Skeletal muscle satellite cell (primary cell): Measurements from ENCODE around the gene WDR1.
A peak's percentile ranks its signal among the peaks of the same experiment; 100 is the strongest.

Experiments used
- H3K27me3 ChIP-seq: 2 replicates; pipeline ENCODE4 v1.7.0; 2013; ENCODE audit warnings: low read length; ENCODE audit not compliant: control insufficient read depth, insufficient read depth
- H3K36me3 ChIP-seq: 2 replicates; pipeline ENCODE4 v1.7.0; 2013; ENCODE audit warnings: mild to moderate bottlenecking, control low read depth, low read length; ENCODE audit not compliant: insufficient read depth
- H3K4me1 ChIP-seq: 2 replicates; pipeline ENCODE4 v1.7.0; 2013; ENCODE audit warnings: low read length; ENCODE audit not compliant: control insufficient read depth, insufficient read depth
- H3K4me2 ChIP-seq: 2 replicates; pipeline ENCODE4 v1.7.0; 2013; ENCODE audit warnings: mild to moderate bottlenecking, low read length
- H3K4me3 ChIP-seq: 2 replicates; pipeline ENCODE4 v1.7.0; 2013; ENCODE audit warnings: low read length
- H3K9ac ChIP-seq: 2 replicates; pipeline ENCODE4 v1.7.0; 2013; ENCODE audit warnings: mild to moderate bottlenecking, low read depth, low read length, moderate library complexity
- H3K9me3 ChIP-seq: replicated peaks from 2 replicates; pipeline ENCODE4 v1.7.0; 2013; ENCODE audit warnings: mild to moderate bottlenecking, control low read depth, low read length

Gene WDR1

DNA sequence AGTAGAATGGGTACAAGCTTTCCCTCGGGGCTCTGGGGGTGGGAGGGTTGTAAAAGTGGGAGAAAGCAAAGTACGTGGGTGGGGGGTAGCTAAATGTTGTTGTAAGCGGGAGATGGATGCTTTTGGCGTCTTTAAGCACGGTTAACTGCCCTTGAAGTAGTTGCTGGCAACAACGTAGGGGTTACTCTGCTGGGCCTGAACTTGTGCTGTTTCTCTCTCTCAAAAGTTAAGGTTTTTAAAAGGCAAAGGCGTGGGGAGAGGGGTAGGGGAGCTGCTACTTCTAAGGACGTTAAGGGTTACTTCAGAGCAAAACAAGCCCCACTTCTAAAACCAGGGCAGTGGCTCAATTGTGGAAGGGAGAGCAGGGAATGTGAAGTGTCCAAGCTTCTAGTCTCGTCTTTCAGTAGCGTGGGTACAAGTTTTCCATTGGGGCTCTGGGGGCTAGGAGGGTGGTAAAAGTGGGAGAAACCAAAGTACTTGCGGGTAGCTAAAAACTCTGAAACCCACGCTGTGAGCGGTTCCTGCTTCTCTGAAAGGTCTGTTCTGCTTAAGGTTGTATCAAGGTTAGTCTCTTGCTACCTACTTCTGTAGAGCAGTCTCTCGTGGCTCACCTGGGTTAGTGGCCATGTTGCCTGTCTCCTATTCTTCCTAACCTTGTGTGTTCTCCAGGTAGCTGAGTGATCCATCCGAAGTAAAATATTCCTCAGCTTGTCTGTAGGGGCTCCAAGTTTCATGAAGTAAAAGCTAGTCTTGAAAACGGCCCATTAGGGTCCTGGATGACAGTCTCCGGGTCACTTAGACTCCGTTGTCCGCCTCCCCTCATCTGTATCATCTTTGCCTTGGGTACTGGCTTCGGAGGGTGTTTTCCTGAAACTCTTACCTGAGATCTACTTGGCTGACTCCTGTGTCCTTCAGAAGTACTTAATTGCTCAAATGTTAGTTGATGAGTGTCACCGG is 1.7 kb upstream of the WDR1 start:
- Histone ChIP-seq H3K36me3 (peaks cover 28% of the 10 kb centered on the region), H3K27me3 (no peaks in the 10 kb centered on the region), H3K4me2 (peak overlapping the region; percentile 87), H3K9ac (peak overlapping the region; percentile 90), H3K4me1 (peaks cover 38% of the 10 kb centered on the region), H3K4me3 (no peak overlapping the region), H3K9me3 (no peaks in the 10 kb centered on the region)

- no peaks in the 10 kb centered on the region for H3K27me3 ChIP-seq
- H3K36me3 ChIP-seq: peaks cover 36% of the 10 kb centered on the region
- peak overlapping the region; percentile 90 for H3K9ac ChIP-seq
- H3K4me3 ChIP-seq: peak overlapping the region; percentile 71
- no peaks in the 10 kb centered on the region for H3K9me3 ChIP-seq
- peaks cover 41% of the 10 kb centered on the region for H3K4me1 ChIP-seq
- H3K4me2 ChIP-seq: peak overlapping the region; percentile 87
These were observed 904 bp upstream of the WDR1 start for GRCh38 chr4:10117359-10118047.

GRCh38 chr4:10115797-10116568 is 616 bp downstream of the WDR1 start:
- Histone ChIP-seq H3K9ac (peak overlapping the region; percentile 96), H3K27me3 (no peaks in the 10 kb centered on the region), H3K4me1 (peaks cover 55% of the 10 kb centered on the region), H3K36me3 (peaks cover 51% of the 10 kb centered on the region), H3K4me2 (peak overlapping the region; percentile 91), H3K4me3 (peak overlapping the region; percentile 99), H3K9me3 (no peaks in the 10 kb centered on the region)

GRCh38 chr4:10115271-10115796 is 1.3 kb downstream of the WDR1 start:
- Histone ChIP-seq H3K36me3 (peaks cover 58% of the 10 kb centered on the region), H3K9ac (peak overlapping the region; percentile 96), H3K27me3 (no peaks in the 10 kb centered on the region), H3K4me3 (peak overlapping the region; percentile 99), H3K4me1 (peaks cover 58% of the 10 kb centered on the region), H3K4me2 (peak overlapping the region; percentile 91), H3K9me3 (no peaks in the 10 kb centered on the region)

DNA sequence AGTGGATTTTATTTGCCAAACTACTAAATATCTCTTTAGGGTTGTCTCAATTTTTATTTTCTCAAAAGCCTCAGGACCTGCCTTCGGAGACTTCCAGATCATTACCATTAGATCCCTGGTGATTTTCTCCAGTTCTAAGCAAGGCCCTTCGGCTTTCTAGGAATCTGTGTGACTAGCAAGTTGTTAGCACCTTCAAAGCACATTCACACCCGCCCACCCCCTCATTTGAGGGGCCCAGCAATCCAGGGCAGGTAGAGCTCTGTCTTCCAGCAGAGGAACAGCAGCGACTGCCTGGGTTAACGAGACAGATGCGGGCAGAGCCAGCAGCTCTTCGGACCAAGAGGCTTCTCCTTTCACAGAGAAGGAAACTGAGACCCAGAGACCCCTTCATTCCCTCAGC is 2.0 kb downstream of the WDR1 start:
- H3K4me3 ChIP-seq: peak overlapping the region; percentile 99
- peak overlapping the region; percentile 96 for H3K9ac ChIP-seq
- no peaks in the 10 kb centered on the region for H3K9me3 ChIP-seq
- peak overlapping the region; percentile 91 for H3K4me2 ChIP-seq
- peaks cover 64% of the 10 kb centered on the region for H3K36me3 ChIP-seq
- peaks cover 64% of the 10 kb centered on the region for H3K4me1 ChIP-seq
- no peaks in the 10 kb centered on the region for H3K27me3 ChIP-seq

- Histone ChIP-seq H3K4me3 (peak overlapping the region; percentile 99), H3K36me3 (peaks cover 68% of the 10 kb centered on the region), H3K27me3 (no peaks in the 10 kb centered on the region), H3K9me3 (no peaks in the 10 kb centered on the region), H3K4me1 (peaks cover 68% of the 10 kb centered on the region), H3K9ac (peak overlapping the region; percentile 96), H3K4me2 (peak overlapping the region; percentile 91)
These were observed 2.5 kb downstream of the WDR1 start for GRCh38 chr4:10114147-10114546.

DNA sequence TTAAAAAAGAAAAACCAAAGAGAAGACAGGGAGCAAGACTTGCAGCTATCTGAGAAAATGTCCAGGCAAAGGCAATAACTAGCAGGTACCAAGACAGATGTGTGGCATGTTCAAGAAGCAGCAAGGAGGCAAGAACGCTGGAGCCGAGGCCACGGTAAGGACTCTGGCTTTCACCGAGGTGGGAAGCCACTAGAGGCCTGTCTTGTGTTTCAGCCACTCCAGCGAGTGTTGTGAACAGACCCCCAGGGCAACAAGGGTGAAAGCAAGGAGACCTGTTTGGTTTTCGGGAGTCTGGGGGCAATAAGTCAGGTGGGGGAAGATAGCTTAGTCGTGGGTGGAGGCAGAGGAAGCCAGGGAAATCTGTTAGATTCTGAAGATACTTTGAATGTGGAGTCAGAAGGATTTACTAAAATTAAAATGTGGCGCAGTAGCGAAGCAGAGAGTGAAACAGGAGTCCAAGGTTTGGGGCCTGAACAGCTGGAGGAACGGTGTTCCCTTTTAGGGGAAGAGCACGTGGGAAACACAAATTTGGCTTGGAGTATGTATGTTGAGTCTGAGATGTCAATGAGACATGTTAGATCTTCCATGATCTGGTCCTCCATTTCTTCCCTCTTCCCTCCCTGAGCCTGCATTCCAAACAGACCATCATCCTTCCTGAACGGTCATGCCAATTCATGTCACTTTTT is 3.1 kb downstream of the WDR1 start:
- no peak overlapping the region for H3K9ac ChIP-seq
- peak overlapping the region; percentile 91 for H3K4me2 ChIP-seq
- peaks cover 75% of the 10 kb centered on the region for H3K4me1 ChIP-seq
- no peaks in the 10 kb centered on the region for H3K27me3 ChIP-seq
- no peaks in the 10 kb centered on the region for H3K9me3 ChIP-seq
- peaks cover 75% of the 10 kb centered on the region for H3K36me3 ChIP-seq
- H3K4me3 ChIP-seq: peak overlapping the region; percentile 29

- Histone ChIP-seq H3K9ac (no peak overlapping the region), H3K9me3 (no peaks in the 10 kb centered on the region), H3K4me1 (peaks cover 80% of the 10 kb centered on the region), H3K4me2 (peak overlapping the region; percentile 28), H3K27me3 (no peaks in the 10 kb centered on the region), H3K4me3 (no peak overlapping the region), H3K36me3 (peaks cover 82% of the 10 kb centered on the region)
These were observed 3.8 kb downstream of the WDR1 start for GRCh38 chr4:10112658-10113284.

DNA sequence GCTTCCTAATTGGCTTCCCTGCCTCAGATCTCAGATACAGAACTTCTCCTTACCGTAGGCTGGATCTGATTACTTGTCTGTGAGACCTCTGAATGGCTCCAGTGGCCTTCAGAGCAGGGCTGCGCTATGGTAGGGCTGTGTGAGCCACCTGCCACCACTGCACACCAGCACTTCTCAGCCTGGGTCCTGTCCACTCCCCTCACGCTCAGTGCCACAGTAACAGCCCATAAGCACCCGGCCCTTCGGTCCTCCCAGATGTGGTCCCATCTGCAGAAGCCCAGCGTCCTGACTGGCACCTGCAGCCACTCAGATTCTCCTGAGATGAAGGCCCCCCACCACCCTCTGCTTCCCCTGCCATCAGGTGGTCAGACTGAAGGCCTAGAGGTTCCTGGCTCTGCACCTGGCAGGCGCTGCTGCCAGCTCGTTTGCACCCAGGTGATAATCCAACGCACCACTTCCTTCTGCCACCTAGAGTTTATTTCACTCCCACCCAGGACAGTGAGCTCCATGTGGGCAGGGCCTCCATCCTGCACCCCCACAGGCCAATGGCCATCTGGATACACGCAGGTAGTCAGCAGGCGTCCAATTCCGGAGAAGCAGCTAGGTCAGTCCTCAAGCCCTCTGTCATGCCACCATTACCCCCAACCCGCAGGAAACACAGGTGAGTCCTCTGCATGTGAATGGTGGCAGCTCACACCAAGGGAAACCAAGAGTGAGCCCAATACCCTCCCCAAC is 5.4 kb downstream of the WDR1 start:
- Histone ChIP-seq H3K4me2 (no peak overlapping the region), H3K4me3 (no peak overlapping the region), H3K27me3 (no peaks in the 10 kb centered on the region), H3K9me3 (no peaks in the 10 kb centered on the region), H3K4me1 (peaks cover 86% of the 10 kb centered on the region), H3K9ac (no peak overlapping the region), H3K36me3 (peaks cover 88% of the 10 kb centered on the region)
